ENCODE measurements around the gene ACVR1B. TPM values are rescaled to one million over a fixed set of nuclear protein-coding genes. Genes with fewer than 3 reads are reported as not detected.

Gene ACVR1B
- total and polyA plus RNA-seq, 9 of the 15 experiments (the other 6 are each of a cell fraction or from before 2014, with no cell fraction given), result 0.97 to 15.1 (median 6.8) TPM

- 0 out of 2 replicates have a peak, but pooled peaks have one; percentile 21 for TF ChIP-seq FOSL1 (tag; conservative IDR thresholded peaks at IDR 0.05)
- TF ChIP-seq HNRNPUL1 (IDR thresholded peaks at IDR 0.05; ENCODE audit: low read length), result no peak
- TF ChIP-seq CREB5 (CRISPR knock-in tag; IDR thresholded peaks at IDR 0.05), result no peak
- no peak for TF ChIP-seq SAFB2 (IDR thresholded peaks at IDR 0.05; ENCODE audit: borderline replicate concordance, low read depth, low read length, severe bottlenecking)
- 0 out of 2 replicates have a peak, but pooled peaks have one; percentile 62 for TF ChIP-seq HIVEP1 (CRISPR knock-in tag; IDR thresholded peaks at IDR 0.05)
- TF ChIP-seq MEF2D (tag; conservative IDR thresholded peaks at IDR 0.05; ENCODE audit: low read depth), result peak; percentile 100
- no peak for TF ChIP-seq ARHGAP35 (IDR thresholded peaks at IDR 0.05; ENCODE audit: partially characterized antibody)
- TF ChIP-seq ZNF174 (CRISPR knock-in tag; IDR thresholded peaks at IDR 0.05), result no peak
- no peak for TF ChIP-seq MBD2 (IDR thresholded peaks at IDR 0.05; ENCODE audit: borderline replicate concordance, low read depth)
- TF ChIP-seq PML (IDR thresholded peaks at IDR 0.05; ENCODE audit: low read length), result no peak
- peak; percentile 36 for TF ChIP-seq ARID1B (IDR thresholded peaks at IDR 0.05)
- no peak for TF ChIP-seq ZBTB43 (CRISPR knock-in tag; IDR thresholded peaks at IDR 0.05)
- no peak for TF ChIP-seq YBX1 (IDR thresholded peaks at IDR 0.05)
- TF ChIP-seq VEZF1 (CRISPR knock-in tag; IDR thresholded peaks at IDR 0.05), result peak; percentile 87
- no peak for TF ChIP-seq MECOM (CRISPR knock-in tag; IDR thresholded peaks at IDR 0.05)
- no peak for TF ChIP-seq USF2 (CRISPR knock-in tag; IDR thresholded peaks at IDR 0.05)
- TF ChIP-seq WHSC1 (IDR thresholded peaks at IDR 0.05; ENCODE audit: low read length), result no peak
- peak in 1 of 2 experiments; percentile 96; a peak in 2 of 4 replicates for TF ChIP-seq TBL1XR1 (IDR thresholded peaks at IDR 0.05; ENCODE audit: low read length in 2 of 2)
- no peak for TF ChIP-seq ZNF780A (CRISPR knock-in tag; IDR thresholded peaks at IDR 0.05)
- peak; percentile 73; the same call in 1 of the 2 replicates for TF ChIP-seq BCOR (IDR thresholded peaks at IDR 0.05)
- peak; percentile 45; the same call in 1 of the 2 replicates for TF ChIP-seq ZBTB12 (CRISPR knock-in tag; IDR thresholded peaks at IDR 0.05)
- TF ChIP-seq YY1 (IDR thresholded peaks at IDR 0.05; ENCODE audit: borderline replicate concordance in 1 of 3, control insufficient read depth in 1 of 3, extremely low read depth in 1 of 3, insufficient read depth in 3 of 3, insufficient read length in 1 of 3, insufficient replicate concordance in 2 of 3, low read depth in 1 of 3, low read length in 2 of 3), result peak in 2 of 3 experiments; percentile 32 to 45
Observed at GRCh38 chr12:52036587-52037171, 85.2 kb downstream of the ACVR1B start (continued).
